HepG2 (cell line): Measurements from ENCODE around the gene TKFC. TPM values are rescaled to one million over a fixed set of nuclear protein-coding genes. Genes with fewer than 3 reads are reported as not detected.

Experiments used
- ATAC-seq: fragments of 200-7000 bp; cut with Tn5 transposase; 3 replicates; pipeline ENCODE4 v1.9.1; 2020; ENCODE audit warnings: mild to moderate bottlenecking, moderate library complexity
- BruUV-seq: library from RNA; stranded (reverse); fragments of 400-500 nt; replicated peaks from 2 replicates; lab custom pipeline; 2021; lab: Mats Ljungman, UMichigan
- CTCF ChIA-PET: fragments of 300-600 bp; formaldehyde crosslinking; extraction: SDS; loops from one replicate; lab custom pipeline; 2021; ENCODE audit warnings: low total read pairs, inconsistent platforms, low intra/inter-chr PET ratio; lab: Yijun Ruan, JAX
- POLR2A ChIA-PET: fragments of 350-600 bp; sonication (Branson Sonifier 250); formaldehyde crosslinking; loops from one replicate; lab custom pipeline; 2020; ENCODE audit warnings: antibody characterized with exemption, inconsistent platforms; lab: Yijun Ruan, JAX
- DNase-seq: peaks from one replicate; pipeline ENCODE4 v3.0.0-alpha.2; 2015; ENCODE audit warnings: low spot score
- FAIRE-seq: peaks from 3 replicates; lab custom pipeline; 2011; peaks lifted over from hg19 to GRCh38; lab: Jason Lieb, UNC
- H2AFZ ChIP-seq: one replicate; pipeline ENCODE4 v1.6.1; 2011; ENCODE audit warnings: low read length, inconsistent platforms
- H3K27ac ChIP-seq: fragments of 300-600 bp; 3 replicates; pipeline ENCODE4 v1.8.0; 2011; ENCODE audit warnings: mixed run types, mild to moderate bottlenecking, mixed read lengths, low read length, inconsistent platforms; ENCODE audit not compliant: insufficient read depth; ENCODE audit errors: extremely low read length
- H3K27me3 ChIP-seq, 2 experiments: fragments of 200-600 bp in 1 of 2; 2 replicates in 1 of 2; 3 replicates in 1 of 2; pipeline versions ENCODE4 v1.6.0 to v1.8.0; 2011; ENCODE audit warnings: low read length in 2 of 2, mild to moderate bottlenecking in 2 of 2, moderate library complexity in 2 of 2, inconsistent platforms in 1 of 2; ENCODE audit not compliant: insufficient read depth in 2 of 2, control insufficient read depth in 1 of 2
- H3K36me3 ChIP-seq, 2 experiments: fragments of 200-600 bp in 1 of 2; replicated peaks in 1 of 2; 2 replicates in 1 of 2; 3 replicates in 1 of 2; pipeline versions ENCODE4 v1.5.1 to v1.8.0; 2011; ENCODE audit warnings: low read length in 2 of 2, inconsistent platforms in 1 of 2; ENCODE audit not compliant: insufficient read depth in 2 of 2, control insufficient read depth in 1 of 2
- H3K4me1 ChIP-seq: 2 replicates; pipeline ENCODE4 v1.5.1; 2012; ENCODE audit warnings: low read length, inconsistent platforms; ENCODE audit not compliant: insufficient read depth
- H3K4me2 ChIP-seq: 2 replicates; pipeline ENCODE4 v1.6.0; 2011; ENCODE audit warnings: low read depth, low read length, inconsistent platforms
- H3K4me3 ChIP-seq, 3 experiments: fragments of 200-600 bp in 1 of 3; sonication (generic), shearing (Covaris generic) in 1 of 3; replicated peaks in 1 of 3; 2 replicates each; pipeline ENCODE4 v1.5.1; 2011 to 2016; ENCODE audit warnings: low read length in 3 of 3, inconsistent platforms in 2 of 3, low read depth in 2 of 3, mild to moderate bottlenecking in 2 of 3, control low read depth in 1 of 3, mixed read lengths in 1 of 3; ENCODE audit not compliant: insufficient read depth in 1 of 3
- H3K79me2 ChIP-seq: one replicate; pipeline ENCODE4 v1.6.1; 2011; ENCODE audit warnings: low read length, inconsistent platforms; ENCODE audit not compliant: insufficient read depth
- H3K9ac ChIP-seq: 2 replicates; pipeline ENCODE4 v1.6.0; 2011; ENCODE audit warnings: mild to moderate bottlenecking, low read depth, low read length, inconsistent platforms; ENCODE audit not compliant: insufficient read depth
- H3K9me3 ChIP-seq: 2 replicates; pipeline ENCODE4 v1.5.1; 2012; ENCODE audit warnings: mild to moderate bottlenecking, low read length
- H4K20me1 ChIP-seq: 2 replicates; pipeline ENCODE4 v1.6.0; 2011; ENCODE audit warnings: inconsistent platforms, mild to moderate bottlenecking, low read length, moderate library complexity; ENCODE audit not compliant: insufficient read depth
- ARID2 ChIP-seq: sonication (generic); formaldehyde crosslinking; IDR thresholded peaks from 2 replicates; pipeline ENCODE4 v1.8.1; 2022; ENCODE audit warnings: mild to moderate bottlenecking, missing genetic modification reagents, borderline replicate concordance
- ATF7-NPFF ChIP-seq: sonication (generic); formaldehyde crosslinking; IDR thresholded peaks from 2 replicates; pipeline ENCODE4 v1.8.1; 2023; ENCODE audit warnings: mild to moderate bottlenecking, low read depth, missing genetic modification reagents, moderate library complexity
- FOXA1 ChIP-seq, 2 experiments: fragments of 450-650 bp in 1 of 2; sonication (generic) in 1 of 2; formaldehyde crosslinking in 1 of 2; IDR thresholded peaks; 2 replicates each; pipeline versions ENCODE4 v1.4.0 to v1.6.1; 2016 to 2020; ENCODE audit warnings: missing genetic modification reagents in 1 of 2
- HCFC1 ChIP-seq: fragments of 150-350 bp; IDR thresholded peaks from 2 replicates; pipeline ENCODE4 v1.6.1; 2014; ENCODE audit warnings: low read depth, low read length
- NCOA5 ChIP-seq: sonication (generic); formaldehyde crosslinking; IDR thresholded peaks from 2 replicates; pipeline ENCODE4 v1.4.0; 2020; ENCODE audit warnings: missing genetic modification reagents
- RNF2 ChIP-seq: fragments of 450-650 bp; conservative IDR thresholded peaks from 2 replicates; pipeline ENCODE4 v1.6.1; 2016; ENCODE audit warnings: low read depth
- THRA ChIP-seq: sonication (generic); formaldehyde crosslinking; IDR thresholded peaks from 2 replicates; pipeline ENCODE4 v1.4.0; 2020; ENCODE audit warnings: missing genetic modification reagents, borderline replicate concordance
- WIZ ChIP-seq: sonication (generic); formaldehyde crosslinking; IDR thresholded peaks from 2 replicates; pipeline ENCODE4 v1.5.1; 2020; ENCODE audit warnings: mild to moderate bottlenecking, missing genetic modification reagents
- ZC3H13 ChIP-seq: sonication (generic); formaldehyde crosslinking; IDR thresholded peaks from 2 replicates; pipeline ENCODE4 v1.8.1; 2023; ENCODE audit warnings: mild to moderate bottlenecking, missing genetic modification reagents, moderate library complexity
- ZFP36L2 ChIP-seq: sonication (generic); formaldehyde crosslinking; IDR thresholded peaks from 2 replicates; pipeline ENCODE4 v1.4.0; 2020; ENCODE audit warnings: missing genetic modification reagents
- ZNF33B ChIP-seq: sonication (generic); formaldehyde crosslinking; IDR thresholded peaks from 2 replicates; pipeline ENCODE4 v1.5.1; 2020; ENCODE audit warnings: mild to moderate bottlenecking, missing genetic modification reagents
- ZNF550 ChIP-seq: sonication (generic); formaldehyde crosslinking; IDR thresholded peaks from 2 replicates; pipeline ENCODE4 v1.4.0; 2020; ENCODE audit warnings: mild to moderate bottlenecking, missing genetic modification reagents, borderline replicate concordance
- ZNF75D ChIP-seq: sonication (generic); formaldehyde crosslinking; IDR thresholded peaks from 2 replicates; pipeline ENCODE4 v1.8.1; 2023; ENCODE audit warnings: missing genetic modification reagents, mild to moderate bottlenecking, borderline replicate concordance
- ZUFSP ChIP-seq: sonication (generic); formaldehyde crosslinking; IDR thresholded peaks from 2 replicates; pipeline ENCODE4 v1.9.0; 2021; ENCODE audit warnings: missing genetic modification reagents, mild to moderate bottlenecking, borderline replicate concordance
- in situ Hi-C: cut with HindIII; loops from 2 replicates; pipeline ENCODE4 v1.10.0; 2017; ENCODE audit warnings: low pct_unique_long_range_greater_than_20kb; ENCODE audit not compliant: extremely low pct_ligation_motif_present
- intact Hi-C: fragments of 100-400 bp; cut with micrococcal nuclease; formaldehyde crosslinking; loops from one replicate; pipeline ENCODE4 v1.10.0; 2022; ENCODE audit not compliant: unreplicated experiment
- polyA plus RNA-seq, 8 experiments: library from polyadenylated mRNA; depleted of rRNA in 3 of 8; stranded (reverse) in 7 of 8; unstranded in 1 of 8; fragments of >200 nt; fragmentation: Illumina TruSeq in 4 of 8; extraction: Trizol in 4 of 8; gene quantifications; 2 replicates each; pipeline versions ENCODE4 v1.2.1 to v1.2.3, GENCODE V29; 2011 to 2016; ENCODE audit warnings: low read depth in 4 of 8, missing spikeins in 1 of 8, mixed read lengths in 1 of 8; ENCODE audit not compliant: insufficient read depth in 1 of 8
- total RNA-seq, 5 experiments: library from RNA; depleted of rRNA; stranded (reverse); fragments of >200 nt; fragmentation: Illumina TruSeq; extraction: Trizol; gene quantifications; 2 replicates each; pipeline ENCODE4 v1.2.3, GENCODE V29; 2016; ENCODE audit warnings: low read depth in 1 of 5
- TF ChIP-seq, protein P1 (sequence below): sonication (generic); formaldehyde crosslinking; IDR thresholded peaks from 2 replicates; pipeline ENCODE4 v1.4.0; 2020; ENCODE audit warnings: missing genetic modification reagents, borderline replicate concordance
- TF ChIP-seq, protein P2 (sequence below): sonication (generic); formaldehyde crosslinking; IDR thresholded peaks from 2 replicates; pipeline ENCODE4 v1.5.0; 2020; ENCODE audit warnings: mild to moderate bottlenecking, missing genetic modification reagents

The TKFC gene
- total and polyA plus RNA-seq, 2 of the 13 experiments (the other 11 are each of a cell fraction or from before 2014, with no cell fraction given): 147 to 197 TPM

- no peaks in the 10 kb centered on the region; a peak in 1 of 5 replicates for H3K27me3 ChIP-seq
- DNase-seq: no peak
- intact Hi-C loops: no loop called here
- peaks cover 44% of the 10 kb centered on the region for H3K4me1 ChIP-seq
- no peak overlapping the region for H3K4me3 ChIP-seq
- peaks cover 27% of the 10 kb centered on the region for H4K20me1 ChIP-seq
- no peak for FAIRE-seq
- H3K27ac ChIP-seq: no peak overlapping the region
- in situ Hi-C loops: no loop called here
- H3K9ac ChIP-seq: no peak overlapping the region
- peaks cover 30 to 73% of the 10 kb centered on the region in 2 experiments for H3K36me3 ChIP-seq
- POLR2A ChIA-PET: no interaction called here
- no peak overlapping the region for H3K4me2 ChIP-seq
- no TSS peak for BruUV-seq
- no peak overlapping the region for H2AFZ ChIP-seq
- peaks cover 64% of the 10 kb centered on the region for H3K79me2 ChIP-seq
- ATAC-seq: no peak
- no peaks in the 10 kb centered on the region for H3K9me3 ChIP-seq
- CTCF ChIA-PET: no interaction called here
- TF ChIP-seq ZNF75D (CRISPR knock-in tag): no peak
- TF ChIP-seq, protein P1, sequence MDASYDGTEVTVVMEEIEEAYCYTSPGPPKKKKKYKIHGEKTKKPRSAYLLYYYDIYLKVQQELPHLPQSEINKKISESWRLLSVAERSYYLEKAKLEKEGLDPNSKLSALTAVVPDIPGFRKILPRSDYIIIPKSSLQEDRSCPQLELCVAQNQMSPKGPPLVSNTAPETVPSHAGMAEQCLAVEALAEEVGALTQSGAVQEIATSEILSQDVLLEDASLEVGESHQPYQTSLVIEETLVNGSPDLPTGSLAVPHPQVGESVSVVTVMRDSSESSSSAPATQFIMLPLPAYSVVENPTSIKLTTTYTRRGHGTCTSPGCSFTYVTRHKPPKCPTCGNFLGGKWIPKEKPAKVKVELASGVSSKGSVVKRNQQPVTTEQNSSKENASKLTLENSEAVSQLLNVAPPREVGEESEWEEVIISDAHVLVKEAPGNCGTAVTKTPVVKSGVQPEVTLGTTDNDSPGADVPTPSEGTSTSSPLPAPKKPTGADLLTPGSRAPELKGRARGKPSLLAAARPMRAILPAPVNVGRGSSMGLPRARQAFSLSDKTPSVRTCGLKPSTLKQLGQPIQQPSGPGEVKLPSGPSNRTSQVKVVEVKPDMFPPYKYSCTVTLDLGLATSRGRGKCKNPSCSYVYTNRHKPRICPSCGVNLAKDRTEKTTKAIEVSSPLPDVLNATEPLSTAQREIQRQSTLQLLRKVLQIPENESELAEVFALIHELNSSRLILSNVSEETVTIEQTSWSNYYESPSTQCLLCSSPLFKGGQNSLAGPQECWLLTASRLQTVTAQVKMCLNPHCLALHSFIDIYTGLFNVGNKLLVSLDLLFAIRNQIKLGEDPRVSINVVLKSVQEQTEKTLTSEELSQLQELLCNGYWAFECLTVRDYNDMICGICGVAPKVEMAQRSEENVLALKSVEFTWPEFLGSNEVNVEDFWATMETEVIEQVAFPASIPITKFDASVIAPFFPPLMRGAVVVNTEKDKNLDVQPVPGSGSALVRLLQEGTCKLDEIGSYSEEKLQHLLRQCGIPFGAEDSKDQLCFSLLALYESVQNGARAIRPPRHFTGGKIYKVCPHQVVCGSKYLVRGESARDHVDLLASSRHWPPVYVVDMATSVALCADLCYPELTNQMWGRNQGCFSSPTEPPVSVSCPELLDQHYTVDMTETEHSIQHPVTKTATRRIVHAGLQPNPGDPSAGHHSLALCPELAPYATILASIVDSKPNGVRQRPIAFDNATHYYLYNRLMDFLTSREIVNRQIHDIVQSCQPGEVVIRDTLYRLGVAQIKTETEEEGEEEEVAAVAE (CRISPR knock-in tag): no peak
- no peak for TF ChIP-seq WIZ (CRISPR knock-in tag)
- TF ChIP-seq, protein P2, sequence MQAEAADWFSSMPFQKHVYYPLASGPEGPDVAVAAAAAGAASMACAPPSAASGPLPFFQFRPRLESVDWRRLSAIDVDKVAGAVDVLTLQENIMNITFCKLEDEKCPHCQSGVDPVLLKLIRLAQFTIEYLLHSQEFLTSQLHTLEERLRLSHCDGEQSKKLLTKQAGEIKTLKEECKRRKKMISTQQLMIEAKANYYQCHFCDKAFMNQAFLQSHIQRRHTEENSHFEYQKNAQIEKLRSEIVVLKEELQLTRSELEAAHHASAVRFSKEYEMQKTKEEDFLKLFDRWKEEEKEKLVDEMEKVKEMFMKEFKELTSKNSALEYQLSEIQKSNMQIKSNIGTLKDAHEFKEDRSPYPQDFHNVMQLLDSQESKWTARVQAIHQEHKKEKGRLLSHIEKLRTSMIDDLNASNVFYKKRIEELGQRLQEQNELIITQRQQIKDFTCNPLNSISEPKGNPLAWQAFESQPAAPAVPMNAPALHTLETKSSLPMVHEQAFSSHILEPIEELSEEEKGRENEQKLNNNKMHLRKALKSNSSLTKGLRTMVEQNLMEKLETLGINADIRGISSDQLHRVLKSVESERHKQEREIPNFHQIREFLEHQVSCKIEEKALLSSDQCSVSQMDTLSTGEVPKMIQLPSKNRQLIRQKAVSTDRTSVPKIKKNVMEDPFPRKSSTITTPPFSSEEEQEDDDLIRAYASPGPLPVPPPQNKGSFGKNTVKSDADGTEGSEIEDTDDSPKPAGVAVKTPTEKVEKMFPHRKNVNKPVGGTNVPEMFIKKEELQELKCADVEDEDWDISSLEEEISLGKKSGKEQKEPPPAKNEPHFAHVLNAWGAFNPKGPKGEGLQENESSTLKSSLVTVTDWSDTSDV (CRISPR knock-in tag): no peak
- TF ChIP-seq ZFP36L2 (CRISPR knock-in tag): no peak
- no peak for TF ChIP-seq ARID2
- no peak for TF ChIP-seq ZNF33B (CRISPR knock-in tag)
- TF ChIP-seq THRA: no peak
- TF ChIP-seq RNF2: no peak
- TF ChIP-seq ATF7-NPFF: no peak
- no peak for TF ChIP-seq ZNF550 (CRISPR knock-in tag)
- TF ChIP-seq HCFC1: no peak
- no peak for TF ChIP-seq FOXA1 (IDR thresholded peaks at IDR 0.05)
- TF ChIP-seq FOXA1 (CRISPR knock-in tag; IDR thresholded peaks at IDR 0.05): no peak
- TF ChIP-seq ZUFSP: no peak
- no peak for TF ChIP-seq ZC3H13 (CRISPR knock-in tag)
- TF ChIP-seq NCOA5 (CRISPR knock-in tag): no peak
These were observed 5.4 kb upstream of the TKFC start for GRCh38 chr11:61327669-61328071.
